OCI-LY7 (cell line): Measurements from ENCODE around the gene ULK3. TPM values are rescaled to one million over a fixed set of nuclear protein-coding genes. Genes with fewer than 3 reads are reported as not detected.

Source experiments
- BruUV-seq: library from RNA; stranded (reverse); fragments of 400-500 nt; replicated peaks from 2 replicates; lab custom pipeline; 2021; lab: Mats Ljungman, UMichigan
- CTCF ChIA-PET: fragments of 300-600 bp; sonication (Branson Sonifier 250); formaldehyde crosslinking; loops from one replicate; lab custom pipeline; 2022; ENCODE audit warnings: antibody characterized with exemption; ENCODE audit not compliant: unreplicated experiment; lab: Charles Lee
- POLR2A ChIA-PET: fragments of 300-600 bp; sonication (Branson Sonifier 250); formaldehyde crosslinking; loops from one replicate; lab custom pipeline; 2022; ENCODE audit warnings: antibody characterized with exemption; lab: Charles Lee
- DNase-seq: peaks from one replicate; pipeline ENCODE4 v3.0.0-alpha.2; 2015; ENCODE audit warnings: low spot score
- H2AFZ ChIP-seq: fragments of 200-600 bp; sonication (generic), shearing (Covaris generic); 2 replicates; pipeline ENCODE4 v1.6.1; 2014; ENCODE audit warnings: mild to moderate bottlenecking, antibody characterized with exemption, low read length, moderate library complexity
- H3K27ac ChIP-seq: fragments of 200-600 bp; sonication (generic); 2 replicates; pipeline ENCODE4 v1.5.1; 2014; ENCODE audit warnings: mixed run types, low read depth, mild to moderate bottlenecking, moderate library complexity, low read length, inconsistent platforms; ENCODE audit not compliant: poor library complexity, severe bottlenecking
- H3K36me3 ChIP-seq: fragments of 200-600 bp; sonication (generic); 2 replicates; pipeline ENCODE4 v1.6.1; 2014; ENCODE audit warnings: mild to moderate bottlenecking, antibody characterized with exemption, low read length, moderate library complexity, mixed read lengths; ENCODE audit not compliant: insufficient read depth
- H3K4me1 ChIP-seq: fragments of 200-600 bp; sonication (generic); 2 replicates; pipeline ENCODE4 v1.5.1; 2014; ENCODE audit warnings: mild to moderate bottlenecking, low read length; ENCODE audit not compliant: insufficient read depth, poor library complexity, severe bottlenecking
- H3K4me2 ChIP-seq: fragments of 200-600 bp; sonication (generic); 2 replicates; pipeline ENCODE4 v1.6.1; 2014; ENCODE audit warnings: mild to moderate bottlenecking, low read length
- H3K4me3 ChIP-seq: fragments of 200-600 bp; sonication (generic); 2 replicates; pipeline ENCODE4 v1.5.1; 2014; ENCODE audit warnings: mild to moderate bottlenecking, low read depth, low read length; ENCODE audit not compliant: poor library complexity, severe bottlenecking
- H3K79me2 ChIP-seq: fragments of 200-600 bp; sonication (generic); 2 replicates; pipeline ENCODE4 v1.6.1; 2016; ENCODE audit warnings: low read depth, mild to moderate bottlenecking, low read length, moderate library complexity, mixed read lengths; ENCODE audit not compliant: insufficient read depth
- H3K9me2 ChIP-seq: fragments of 200-600 bp; sonication (generic); 2 replicates; pipeline ENCODE4 v1.6.1; 2016; ENCODE audit warnings: mild to moderate bottlenecking, low read length, mixed read lengths; ENCODE audit not compliant: insufficient read depth
- H3K9me3 ChIP-seq: fragments of 200-600 bp; sonication (generic); 2 replicates; pipeline ENCODE4 v1.6.1; 2014; ENCODE audit warnings: mild to moderate bottlenecking, mixed run types, low read length, mixed read lengths
- H4K20me1 ChIP-seq: fragments of 200-600 bp; sonication (generic); 2 replicates; pipeline ENCODE4 v1.6.1; 2014; ENCODE audit warnings: mild to moderate bottlenecking, antibody characterized with exemption, low read length, moderate library complexity, mixed read lengths; ENCODE audit not compliant: insufficient read depth
- EZH2phosphoT487 ChIP-seq: fragments of 200-600 bp; sonication (generic); IDR thresholded peaks from 2 replicates; pipeline ENCODE4 v1.6.1; 2018; ENCODE audit warnings: low read depth, borderline replicate concordance, mild to moderate bottlenecking, mixed run types, antibody characterized with exemption, low read length, moderate library complexity, mixed read lengths
- intact Hi-C: fragments of 100-400 bp; cut with micrococcal nuclease; formaldehyde crosslinking; loops from one replicate; pipeline ENCODE4 v1.10.0; 2022; ENCODE audit not compliant: unreplicated experiment
- total RNA-seq, 2 experiments: library from RNA; depleted of rRNA in 1 of 2; stranded (reverse); fragments of >200 nt in 1 of 2; shearing (Covaris generic) in 1 of 2; gene quantifications; 2 replicates each; pipeline ENCODE4 v1.2.3, GENCODE V29; 2014 to 2022
- TF ChIP-seq, protein P1 (sequence below): fragments of 200-600 bp; sonication (generic); conservative IDR thresholded peaks from 2 replicates; pipeline ENCODE4 v1.5.1; 2014; ENCODE audit warnings: mild to moderate bottlenecking, antibody characterized with exemption, low read length, moderate library complexity, mixed read lengths

Gene ULK3
- total RNA-seq, 2 experiments from 2014 or later: 31.7 to 46.4 TPM

DNA sequence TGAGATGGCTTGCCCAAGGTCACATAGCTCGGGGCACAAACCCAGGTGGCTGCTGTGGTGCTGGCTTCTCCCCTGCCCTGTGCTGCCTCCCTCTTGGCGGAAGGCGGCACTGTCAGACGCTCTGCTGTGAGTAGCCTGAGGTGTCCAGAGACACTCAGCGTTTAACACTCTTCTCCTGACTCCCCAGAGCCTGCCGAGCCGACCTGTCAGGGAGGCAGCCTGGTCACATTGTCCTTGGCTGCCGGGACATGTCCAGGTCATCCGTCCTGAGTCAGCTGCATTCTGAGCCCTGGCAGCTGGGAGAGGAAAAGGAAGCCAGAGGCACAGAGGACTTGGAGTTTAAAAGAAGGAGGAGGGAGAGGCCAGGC is 25.6 kb downstream of the ULK3 start:
- Histone ChIP-seq H3K36me3 (no peaks in the 10 kb centered on the region), H3K79me2 (no peaks in the 10 kb centered on the region), H3K4me2 (no peak overlapping the region), H3K4me3 (no peak overlapping the region), H3K9me2 (no peaks in the 10 kb centered on the region), H3K9me3 (no peaks in the 10 kb centered on the region), H4K20me1 (no peaks in the 10 kb centered on the region), H3K27ac (no peak overlapping the region), H3K4me1 (peaks cover 39% of the 10 kb centered on the region), H2AFZ (no peak overlapping the region)
- intact Hi-C loops: no loop called here
- ChIA-PET CTCF (interaction anchor here (0.6 kb wide), 1 partner anchor 57 kb away, joined by 3 read pairs; no protein-coding TSS in a partner anchor), POLR2A (no interaction called here)
- TF ChIP-seq EZH2phosphoT487: no peak
- TF ChIP-seq, protein P1, sequence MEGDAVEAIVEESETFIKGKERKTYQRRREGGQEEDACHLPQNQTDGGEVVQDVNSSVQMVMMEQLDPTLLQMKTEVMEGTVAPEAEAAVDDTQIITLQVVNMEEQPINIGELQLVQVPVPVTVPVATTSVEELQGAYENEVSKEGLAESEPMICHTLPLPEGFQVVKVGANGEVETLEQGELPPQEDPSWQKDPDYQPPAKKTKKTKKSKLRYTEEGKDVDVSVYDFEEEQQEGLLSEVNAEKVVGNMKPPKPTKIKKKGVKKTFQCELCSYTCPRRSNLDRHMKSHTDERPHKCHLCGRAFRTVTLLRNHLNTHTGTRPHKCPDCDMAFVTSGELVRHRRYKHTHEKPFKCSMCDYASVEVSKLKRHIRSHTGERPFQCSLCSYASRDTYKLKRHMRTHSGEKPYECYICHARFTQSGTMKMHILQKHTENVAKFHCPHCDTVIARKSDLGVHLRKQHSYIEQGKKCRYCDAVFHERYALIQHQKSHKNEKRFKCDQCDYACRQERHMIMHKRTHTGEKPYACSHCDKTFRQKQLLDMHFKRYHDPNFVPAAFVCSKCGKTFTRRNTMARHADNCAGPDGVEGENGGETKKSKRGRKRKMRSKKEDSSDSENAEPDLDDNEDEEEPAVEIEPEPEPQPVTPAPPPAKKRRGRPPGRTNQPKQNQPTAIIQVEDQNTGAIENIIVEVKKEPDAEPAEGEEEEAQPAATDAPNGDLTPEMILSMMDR: no peak
- DNase-seq: no peak
- BruUV-seq: no TSS peak

DNA sequence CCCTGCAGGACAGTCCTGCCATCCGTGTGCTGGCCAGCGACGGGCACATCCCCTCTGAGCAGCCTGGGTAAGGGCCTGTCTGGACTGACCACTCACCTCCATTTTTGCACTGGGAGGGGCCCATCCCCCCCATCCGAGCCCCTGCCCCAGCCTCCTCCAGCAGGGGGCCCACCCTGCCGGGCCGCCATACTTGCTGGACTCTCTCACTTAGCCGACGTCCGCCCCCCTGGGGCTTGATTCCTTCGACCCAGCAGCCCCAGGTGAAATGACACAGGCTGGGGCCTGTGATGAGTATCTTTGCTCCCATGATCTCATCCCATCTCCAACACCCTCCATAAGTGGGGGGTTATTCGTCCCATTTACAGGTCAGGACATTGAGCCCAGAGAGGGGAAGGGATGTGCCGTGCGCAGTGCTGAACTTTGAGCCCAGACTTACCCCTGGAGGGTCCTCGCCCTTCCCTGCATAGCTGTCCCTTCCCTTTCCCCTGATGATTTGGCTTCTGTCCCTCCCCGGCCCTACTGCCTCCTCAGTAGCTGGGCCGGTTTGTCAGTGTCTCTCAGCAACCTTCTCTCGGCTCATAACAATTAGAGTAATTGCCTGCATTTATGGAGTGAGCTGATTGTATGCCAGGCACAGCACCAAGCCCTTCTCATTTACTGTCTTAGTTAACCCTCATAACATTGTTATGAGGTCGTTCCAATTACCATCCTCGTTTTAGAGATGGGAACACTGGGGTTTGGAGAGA is 26.2 kb downstream of the ULK3 start:
- no peaks in the 10 kb centered on the region for H3K9me2 ChIP-seq
- intact Hi-C loops: no loop called here
- no peak overlapping the region for H3K4me2 ChIP-seq
- H3K9me3 ChIP-seq: no peaks in the 10 kb centered on the region
- POLR2A ChIA-PET: no interaction called here
- no peaks in the 10 kb centered on the region for H3K79me2 ChIP-seq
- CTCF ChIA-PET: interaction anchor here (0.6 kb wide), 1 partner anchor 57 kb away, joined by 3 read pairs; no protein-coding TSS in a partner anchor
- BruUV-seq: no TSS peak
- H3K27ac ChIP-seq: no peak overlapping the region
- TF ChIP-seq, protein P1: no peak
- no peak overlapping the region for H3K4me3 ChIP-seq
- no peak for DNase-seq
- H2AFZ ChIP-seq: no peak overlapping the region
- H3K36me3 ChIP-seq: no peaks in the 10 kb centered on the region
- peaks cover 33% of the 10 kb centered on the region for H3K4me1 ChIP-seq
- H4K20me1 ChIP-seq: no peaks in the 10 kb centered on the region

DNA sequence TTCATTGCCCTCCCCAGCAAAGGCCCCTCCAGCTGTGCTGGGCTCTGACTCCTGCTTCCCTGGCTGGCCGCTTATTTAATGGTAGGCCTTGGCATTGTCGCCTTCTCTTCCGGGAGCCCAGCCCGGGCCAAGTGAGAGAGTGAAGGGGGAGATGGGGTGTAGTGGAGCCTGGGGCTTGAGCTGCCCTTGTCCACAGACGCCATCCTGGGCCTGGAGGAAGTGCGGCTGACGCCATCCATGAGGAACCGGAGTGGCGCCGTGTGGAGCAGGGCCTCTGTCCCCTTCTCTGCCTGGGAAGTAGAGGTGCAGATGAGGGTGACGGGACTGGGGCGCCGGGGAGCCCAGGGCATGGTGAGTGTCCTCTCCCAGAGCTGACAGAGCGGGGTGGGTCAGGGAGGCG is 27.0 kb downstream of the ULK3 start:
- Histone ChIP-seq H4K20me1 (no peaks in the 10 kb centered on the region), H3K9me3 (no peaks in the 10 kb centered on the region), H2AFZ (no peak overlapping the region), H3K9me2 (no peaks in the 10 kb centered on the region), H3K27ac (no peak overlapping the region), H3K4me2 (no peak overlapping the region), H3K36me3 (no peaks in the 10 kb centered on the region), H3K4me1 (peaks cover 25% of the 10 kb centered on the region), H3K79me2 (no peaks in the 10 kb centered on the region), H3K4me3 (no peak overlapping the region)
- TF ChIP-seq EZH2phosphoT487: no peak
- TF ChIP-seq, protein P1: no peak
- CTCF ChIA-PET: no interaction called here
- BruUV-seq: no TSS peak
- POLR2A ChIA-PET: no interaction called here
- intact Hi-C loops: no loop called here
- DNase-seq: no peak
